Measurements from ENCODE around the gene ADAMTS16. TPM values are rescaled to one million over a fixed set of nuclear protein-coding genes. Genes with fewer than 3 reads are reported as not detected.

The ADAMTS16 gene, protein sequence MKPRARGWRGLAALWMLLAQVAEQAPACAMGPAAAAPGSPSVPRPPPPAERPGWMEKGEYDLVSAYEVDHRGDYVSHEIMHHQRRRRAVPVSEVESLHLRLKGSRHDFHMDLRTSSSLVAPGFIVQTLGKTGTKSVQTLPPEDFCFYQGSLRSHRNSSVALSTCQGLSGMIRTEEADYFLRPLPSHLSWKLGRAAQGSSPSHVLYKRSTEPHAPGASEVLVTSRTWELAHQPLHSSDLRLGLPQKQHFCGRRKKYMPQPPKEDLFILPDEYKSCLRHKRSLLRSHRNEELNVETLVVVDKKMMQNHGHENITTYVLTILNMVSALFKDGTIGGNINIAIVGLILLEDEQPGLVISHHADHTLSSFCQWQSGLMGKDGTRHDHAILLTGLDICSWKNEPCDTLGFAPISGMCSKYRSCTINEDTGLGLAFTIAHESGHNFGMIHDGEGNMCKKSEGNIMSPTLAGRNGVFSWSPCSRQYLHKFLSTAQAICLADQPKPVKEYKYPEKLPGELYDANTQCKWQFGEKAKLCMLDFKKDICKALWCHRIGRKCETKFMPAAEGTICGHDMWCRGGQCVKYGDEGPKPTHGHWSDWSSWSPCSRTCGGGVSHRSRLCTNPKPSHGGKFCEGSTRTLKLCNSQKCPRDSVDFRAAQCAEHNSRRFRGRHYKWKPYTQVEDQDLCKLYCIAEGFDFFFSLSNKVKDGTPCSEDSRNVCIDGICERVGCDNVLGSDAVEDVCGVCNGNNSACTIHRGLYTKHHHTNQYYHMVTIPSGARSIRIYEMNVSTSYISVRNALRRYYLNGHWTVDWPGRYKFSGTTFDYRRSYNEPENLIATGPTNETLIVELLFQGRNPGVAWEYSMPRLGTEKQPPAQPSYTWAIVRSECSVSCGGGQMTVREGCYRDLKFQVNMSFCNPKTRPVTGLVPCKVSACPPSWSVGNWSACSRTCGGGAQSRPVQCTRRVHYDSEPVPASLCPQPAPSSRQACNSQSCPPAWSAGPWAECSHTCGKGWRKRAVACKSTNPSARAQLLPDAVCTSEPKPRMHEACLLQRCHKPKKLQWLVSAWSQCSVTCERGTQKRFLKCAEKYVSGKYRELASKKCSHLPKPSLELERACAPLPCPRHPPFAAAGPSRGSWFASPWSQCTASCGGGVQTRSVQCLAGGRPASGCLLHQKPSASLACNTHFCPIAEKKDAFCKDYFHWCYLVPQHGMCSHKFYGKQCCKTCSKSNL
- 1.3 to 1.5 TPM (median 1.4 TPM) in 5 replicates for total RNA-seq (2022; extraction: Qiagen RNA extraction)

DNA sequence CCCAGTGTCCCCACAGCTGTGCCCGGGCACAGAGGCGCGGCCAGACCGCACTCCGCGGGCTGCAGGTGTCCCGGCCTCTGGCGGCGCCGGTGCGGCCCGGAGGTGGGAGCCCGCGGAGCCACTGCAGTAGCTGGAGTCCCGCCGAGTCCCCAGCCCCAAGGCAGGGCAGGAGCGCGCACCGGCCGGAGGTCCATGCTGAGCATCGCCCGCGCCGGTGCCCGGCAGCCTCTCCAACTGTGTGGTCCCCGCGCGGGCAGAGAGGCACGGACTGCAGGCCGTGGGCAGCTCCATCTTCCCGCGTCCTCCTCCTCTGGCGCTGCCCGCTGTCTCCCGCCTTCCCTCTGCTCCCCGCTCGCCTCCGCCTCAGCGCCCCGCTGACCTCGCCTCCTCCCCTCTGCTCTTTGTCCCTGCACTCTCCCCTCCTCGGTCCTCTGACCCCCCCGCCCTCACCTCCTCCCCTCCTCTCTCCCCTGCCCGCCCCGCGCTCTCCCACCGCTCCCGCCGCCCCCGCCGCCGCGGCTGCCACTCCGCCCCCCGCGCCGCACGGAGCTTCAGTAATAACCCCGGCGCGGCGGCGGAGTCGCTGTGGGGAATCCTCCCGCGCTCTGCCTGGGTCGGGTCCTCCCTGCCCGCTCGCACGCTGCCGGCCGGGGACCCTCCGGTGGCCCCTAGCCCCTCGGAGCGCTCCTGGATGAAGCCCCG is at the start of gene ADAMTS16:
ADAMTS16 (plus strand) TSS at position 554 of the 702 bp plus-strand sequence; CDS start at position 692, 138 bp downstream.

